Measurements from ENCODE around the gene SFXN4.

GRCh38 chr10:119199231-119199992 lies 33.9 kb upstream of the SFXN4 start:
- TF ChIP-seq EZH2 (IDR thresholded peaks at IDR 0.05; ENCODE audit: low read length, missing control alignments) (no peak), CTCF (conservative IDR thresholded peaks at IDR 0.05 in 1 of 2, IDR thresholded peaks at IDR 0.05 in 1 of 2; ENCODE audit: low read depth in 1 of 2, low read length in 2 of 2) (peak; percentile 88 to 92)
